Tongue (tissue), 2 donors: ENCODE measurements around the gene TBC1D28. TPM values are rescaled to one million over a fixed set of nuclear protein-coding genes. Genes with fewer than 3 reads are reported as not detected.
A peak's percentile ranks its signal among the peaks of the same experiment; 100 is the strongest.
"Not testable (repeated sequence)": the region's sequence is repeated elsewhere in the genome, so short reads cannot be mapped to it uniquely, and the experiment has no call there.

Experiments used
- DNase-seq: peaks from one replicate; pipeline ENCODE4 v3.0.0-alpha.2; 2015
- total RNA-seq: library from RNA; depleted of rRNA; stranded (reverse); fragments of >200 nt; gene quantifications from one replicate; pipeline ENCODE4 v1.2.3, GENCODE V29; 2014

TBC1D28 gene
- not detected for total RNA-seq

- DNase-seq, result not testable (repeated sequence)
Observed at GRCh38 chr17:18644291-18644690, at the start of gene TBC1D28. Gene TBC1D28, minus strand, starts transcription at chr17:18644391. Its CDS starts 3,039 bp downstream, at chr17:18641352.

- peak; percentile 3 for DNase-seq
Observed at GRCh38 chr17:18682668-18683067, 38.5 kb upstream of the TBC1D28 start.

- peak; percentile 96 for DNase-seq
Observed at GRCh38 chr17:18681767-18682571, 37.8 kb upstream of the TBC1D28 start, which contains the start of gene FOXO3B. Gene FOXO3B, minus strand, starts transcription at chr17:18682314. Its CDS starts 663 bp downstream, at chr17:18681651.

GRCh38 chr17:18677381-18677780 lies 33.2 kb upstream of the TBC1D28 start:
- not testable (repeated sequence) for DNase-seq

GRCh38 chr17:18676928-18677327 lies 32.7 kb upstream of the TBC1D28 start:
- DNase-seq, result not testable (repeated sequence)

GRCh38 chr17:18672395-18673227 lies 28.4 kb upstream of the TBC1D28 start:
- not testable (repeated sequence) for DNase-seq

- DNase-seq, result not testable (repeated sequence)
Observed at GRCh38 chr17:18668625-18669024, 24.4 kb upstream of the TBC1D28 start.

- DNase-seq, result not testable (repeated sequence)
Observed at GRCh38 chr17:18667535-18667934, 23.3 kb upstream of the TBC1D28 start.

- DNase-seq, result not testable (repeated sequence)
Observed at GRCh38 chr17:18666326-18666725, 22.1 kb upstream of the TBC1D28 start.

- not testable (repeated sequence) for DNase-seq
Observed at GRCh38 chr17:18661924-18662624, 17.9 kb upstream of the TBC1D28 start.

GRCh38 chr17:18650094-18650493 lies 5.9 kb upstream of the TBC1D28 start:
- not testable (repeated sequence) for DNase-seq

GRCh38 chr17:18643124-18643523 lies 1.1 kb downstream of the TBC1D28 start:
- not testable (repeated sequence) for DNase-seq

GRCh38 chr17:18638357-18638756 lies 5.8 kb downstream of the TBC1D28 start:
- DNase-seq, result not testable (repeated sequence)

GRCh38 chr17:18636237-18636636 lies 8.0 kb downstream of the TBC1D28 start:
- DNase-seq, result not testable (repeated sequence)

- not testable (repeated sequence) for DNase-seq
Observed at GRCh38 chr17:18635773-18636172, 8.4 kb downstream of the TBC1D28 start.

GRCh38 chr17:18634550-18635263 lies 9.5 kb downstream of the TBC1D28 start:
- DNase-seq, result not testable (repeated sequence)

- DNase-seq, result no peak
Observed at GRCh38 chr17:18626152-18626870, 17.9 kb downstream of the TBC1D28 start.

GRCh38 chr17:18625509-18626104 lies 18.6 kb downstream of the TBC1D28 start:
- DNase-seq, result peak; percentile 90

- DNase-seq, result peak; percentile 35
Observed at GRCh38 chr17:18624862-18625501, 19.2 kb downstream of the TBC1D28 start.

GRCh38 chr17:18617613-18618012 lies 26.6 kb downstream of the TBC1D28 start:
- DNase-seq, result not testable (repeated sequence)
